Cardiac fibroblast (primary cell): Measurements from ENCODE around the gene FAM236B.
"Not testable (repeated sequence)": the region's sequence is repeated elsewhere in the genome, so short reads cannot be mapped to it uniquely, and the experiment has no call there.

Source experiments
- DNase-seq, 2 donors: peaks; one replicate each; pipeline versions ENCODE4 v3.0.0 to v3.0.0-alpha.2; 2010; ENCODE audit warnings: low read depth in 2 of 2
- H3K4me3 ChIP-seq, 2 donors: replicated peaks in 1 of 2; 1 replicate in 1 of 2; 2 replicates in 1 of 2; pipeline ENCODE4 v1.5.1; 2011; ENCODE audit warnings: low read depth in 2 of 2, low read length in 2 of 2, mild to moderate bottlenecking in 2 of 2, moderate library complexity in 1 of 2
- CTCF ChIP-seq: IDR thresholded peaks from one replicate; pipeline ENCODE4 v1.5.1; 2011; ENCODE audit warnings: low read depth, mild to moderate bottlenecking, low read length, inconsistent platforms

The FAM236B gene

DNA sequence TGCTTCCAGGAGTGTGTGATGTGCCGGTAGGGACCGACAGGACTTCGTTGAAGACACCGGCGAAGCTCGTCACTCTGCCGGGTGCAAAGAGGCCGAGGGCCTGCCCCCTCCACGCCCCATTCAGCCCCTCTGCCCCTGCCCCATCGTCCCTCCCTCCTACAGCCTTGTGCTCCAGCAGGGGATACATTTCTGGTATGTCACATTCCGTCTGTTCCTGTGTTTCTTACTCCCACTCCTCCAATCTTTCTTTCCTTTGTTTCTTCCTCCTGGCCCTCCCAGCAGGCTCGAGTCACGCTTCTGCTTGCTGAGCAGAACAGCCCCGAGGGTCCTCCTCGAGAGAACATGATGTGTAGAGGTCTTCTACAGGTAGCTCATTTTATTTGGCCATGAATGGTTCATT, at the start of gene FAM236B:
Gene FAM236B (minus strand): TSS at position 101 of the 400 bp plus-strand sequence. CDS start 100 bp downstream, at position 1.
- H3K4me3 ChIP-seq, DNase-seq: not testable (repeated sequence)

DNA sequence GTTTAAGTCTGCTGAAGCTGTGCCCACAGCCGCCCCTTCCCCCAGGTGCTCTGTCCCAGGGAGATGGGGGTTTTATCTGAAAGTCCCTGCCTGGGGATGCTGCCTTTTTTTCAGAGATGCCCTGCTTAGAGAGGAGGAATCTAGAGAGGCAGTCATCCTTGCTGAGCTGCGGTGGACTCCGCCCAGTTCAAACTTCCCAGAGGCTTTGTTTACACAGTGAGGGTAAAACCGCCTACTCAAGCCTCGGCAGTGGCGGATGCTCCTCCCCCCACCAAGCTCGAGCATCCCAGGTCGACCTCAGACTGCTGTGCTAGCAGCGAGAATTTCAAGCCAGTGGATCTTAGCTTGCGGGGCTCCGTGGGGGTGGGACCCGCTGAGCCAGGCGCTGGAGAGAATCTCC, 48.2 kb upstream of the FAM236B start:
- not testable (repeated sequence) for DNase-seq, H3K4me3 ChIP-seq

GRCh38 chrX:72808110-72808509, 25.6 kb upstream of the FAM236B start, which contains the start of gene FAM236D:
Gene FAM236D (minus strand): TSS chrX:72808210. CDS start chrX:72808110, 100 bp downstream.
- DNase-seq, H3K4me3 ChIP-seq: not testable (repeated sequence)

DNA sequence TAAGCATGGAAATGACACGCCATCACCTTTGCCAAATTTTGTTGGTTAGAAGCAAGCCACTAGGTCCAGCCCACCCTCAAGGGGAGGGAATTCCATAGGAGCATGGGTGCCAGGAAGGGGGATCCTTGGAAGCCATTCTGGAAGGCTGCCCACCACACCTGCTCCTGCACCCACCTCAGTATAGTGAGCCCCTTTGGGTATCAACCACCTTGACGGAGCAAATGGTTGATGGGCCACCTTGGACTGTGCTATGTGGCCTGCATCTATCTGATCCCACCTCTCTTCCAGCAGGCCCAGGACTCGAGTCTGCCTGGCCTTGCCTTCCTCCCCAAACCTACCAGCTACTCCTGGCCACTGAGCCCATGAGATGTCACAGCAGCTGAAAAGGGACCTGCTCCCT, 7.9 kb upstream of the FAM236B start:
- not testable (repeated sequence) for H3K4me3 ChIP-seq, DNase-seq

DNA sequence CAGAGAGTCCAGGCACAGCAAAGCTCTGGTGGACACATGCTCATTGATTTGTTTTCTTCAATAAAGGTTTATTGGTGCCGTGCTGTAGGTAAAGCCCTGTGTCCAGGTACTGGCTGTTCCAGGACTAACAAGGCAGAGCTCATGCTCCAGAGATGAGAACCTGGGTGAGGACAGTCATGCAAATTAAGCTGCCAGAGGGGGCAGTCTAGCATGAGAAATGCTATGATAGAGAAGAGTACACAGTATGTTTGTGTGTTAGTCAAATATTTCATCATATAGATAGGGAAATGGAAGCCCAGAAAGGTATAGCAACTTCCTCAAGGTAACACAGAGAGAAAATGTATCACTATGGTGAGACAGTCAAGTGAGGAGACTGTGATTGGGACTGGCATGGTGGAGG, 5.7 kb upstream of the FAM236B start:
- not testable (repeated sequence) for DNase-seq, H3K4me3 ChIP-seq

GRCh38 chrX:72783964-72784363, 1.5 kb upstream of the FAM236B start:
- not testable (repeated sequence) for H3K4me3 ChIP-seq, DNase-seq

- not testable (repeated sequence) for H3K4me3 ChIP-seq, DNase-seq
These were observed 991 bp upstream of the FAM236B start for GRCh38 chrX:72783365-72783936.

GRCh38 chrX:72778146-72778545, 4.3 kb downstream of the FAM236B start:
- not testable (repeated sequence) for DNase-seq, H3K4me3 ChIP-seq

DNA sequence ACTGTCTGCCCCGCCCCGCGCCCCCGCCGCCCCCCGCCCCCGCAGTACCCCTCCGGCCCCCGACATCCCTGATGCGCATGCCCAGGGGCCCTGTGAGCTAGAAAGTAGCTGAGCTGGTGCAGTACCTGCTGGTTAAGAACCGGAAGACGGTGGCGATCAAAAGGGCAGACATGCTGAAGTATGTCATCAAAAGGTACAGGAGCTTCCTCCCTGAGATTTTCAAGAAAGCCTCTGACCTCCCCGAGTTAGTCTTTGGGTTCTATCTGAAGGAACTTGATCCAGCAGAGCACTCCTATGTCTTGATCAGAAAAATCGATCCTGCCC, 5.0 kb downstream of the FAM236B start:
- not testable (repeated sequence) for H3K4me3 ChIP-seq, DNase-seq

DNA sequence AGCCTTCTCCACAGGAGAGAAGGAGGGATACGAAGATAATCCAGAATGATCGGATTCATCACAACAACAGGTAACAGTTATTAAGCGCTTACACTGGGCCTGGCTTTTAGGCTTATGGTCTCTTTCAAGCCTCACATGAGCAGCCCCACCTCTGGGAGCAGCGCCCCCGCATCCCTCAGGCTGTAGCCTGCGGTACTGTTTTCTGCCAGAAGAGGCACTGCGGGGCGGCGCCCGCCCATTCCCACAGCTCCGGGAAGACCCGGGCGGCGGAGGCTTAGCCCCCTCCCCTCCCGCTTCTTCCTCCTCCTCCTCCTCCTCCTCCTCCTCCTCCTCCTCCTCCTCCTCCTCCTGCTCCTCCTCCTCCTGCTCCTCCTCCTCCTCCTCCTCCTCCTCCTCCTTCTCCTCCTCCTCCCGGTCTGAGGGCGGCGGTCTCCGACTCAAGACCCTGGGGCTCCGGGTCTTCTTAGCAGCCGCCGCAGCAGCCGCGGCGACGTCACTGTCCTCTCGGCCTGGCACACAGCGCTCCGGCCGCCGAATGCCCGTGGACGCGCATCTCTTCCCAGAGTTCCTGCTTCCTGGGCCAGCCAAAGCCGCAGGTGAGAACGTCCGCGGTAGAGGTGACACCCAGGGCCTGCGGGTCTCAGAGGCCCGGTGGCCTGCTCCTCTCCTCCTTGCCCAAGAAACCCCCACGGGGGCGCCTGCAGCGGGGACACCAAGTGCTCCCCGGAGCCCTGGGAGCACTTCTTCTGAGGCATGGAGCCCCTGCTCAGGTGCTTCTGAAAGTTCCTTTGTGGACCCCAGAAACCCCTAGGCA, 5.6 kb downstream of the FAM236B start, which contains the start of gene DMRTC1B:
Gene DMRTC1B (plus strand): TSS at position 238 of the 814 bp plus-strand sequence. CDS start 68,246 bp downstream, outside the sequence.
- H3K4me3 ChIP-seq, DNase-seq: not testable (repeated sequence)

DNA sequence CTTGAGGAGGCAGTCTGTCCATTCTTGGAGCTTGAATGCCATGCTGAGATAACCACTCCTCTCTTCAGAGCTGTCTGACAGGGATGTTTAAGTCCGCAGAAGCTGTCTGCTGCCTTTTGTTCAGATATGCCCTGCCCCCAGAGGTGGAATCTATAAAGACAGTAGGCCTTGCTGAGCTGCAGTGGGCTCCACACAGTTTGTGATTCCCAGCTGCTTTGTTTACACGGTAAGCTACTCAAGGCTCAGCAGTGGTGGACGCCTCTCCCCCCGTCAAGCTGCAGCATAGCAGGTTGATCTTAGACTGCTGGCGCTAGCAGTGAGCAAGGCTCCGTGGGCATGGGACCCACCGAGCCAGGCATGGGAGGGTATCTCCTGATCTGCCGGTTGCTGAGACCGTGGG, 22.0 kb downstream of the FAM236B start:
- DNase-seq, H3K4me3 ChIP-seq: not testable (repeated sequence)

- H3K4me3 ChIP-seq, DNase-seq: not testable (repeated sequence)
These were observed 33.9 kb downstream of the FAM236B start for GRCh38 chrX:72748545-72748944.

GRCh38 chrX:72745546-72745945, 36.9 kb downstream of the FAM236B start:
- H3K4me3 ChIP-seq, DNase-seq: not testable (repeated sequence)

- no peak overlapping the region for H3K4me3 ChIP-seq
- no peak for TF ChIP-seq CTCF
- peak in 1 of 2 donors; percentile 68 for DNase-seq
These were observed 46.9 kb downstream of the FAM236B start for GRCh38 chrX:72735561-72735960.

- not testable (repeated sequence) for H3K4me3 ChIP-seq, DNase-seq
These were observed 48.8 kb downstream of the FAM236B start for GRCh38 chrX:72733636-72734035.
